GM18505 (cell line): Measurements from ENCODE around the gene FGF11.
"Not testable (repeated sequence)": the region's sequence is repeated elsewhere in the genome, so short reads cannot be mapped to it uniquely, and the experiment has no call there.

Source experiments
- ATAC-seq: cut with Tn5 transposase; IDR thresholded peaks from one replicate; pipeline ENCODE4 v1.9.1; 2021; ENCODE audit not compliant: unreplicated experiment
- POLR2A ChIP-seq: IDR thresholded peaks from 4 replicates; pipeline ENCODE4 v1.6.1; 2011; ENCODE audit warnings: borderline replicate concordance; ENCODE audit not compliant: insufficient read depth, insufficient read length; ENCODE audit errors: extremely low read depth

FGF11 gene

GRCh38 chr17:7463372-7463846, 24.1 kb downstream of the FGF11 start:
- no peak for TF ChIP-seq POLR2A
- no peak for ATAC-seq

GRCh38 chr17:7464081-7464480, 24.8 kb downstream of the FGF11 start:
- TF ChIP-seq POLR2A: no peak
- no peak for ATAC-seq

DNA sequence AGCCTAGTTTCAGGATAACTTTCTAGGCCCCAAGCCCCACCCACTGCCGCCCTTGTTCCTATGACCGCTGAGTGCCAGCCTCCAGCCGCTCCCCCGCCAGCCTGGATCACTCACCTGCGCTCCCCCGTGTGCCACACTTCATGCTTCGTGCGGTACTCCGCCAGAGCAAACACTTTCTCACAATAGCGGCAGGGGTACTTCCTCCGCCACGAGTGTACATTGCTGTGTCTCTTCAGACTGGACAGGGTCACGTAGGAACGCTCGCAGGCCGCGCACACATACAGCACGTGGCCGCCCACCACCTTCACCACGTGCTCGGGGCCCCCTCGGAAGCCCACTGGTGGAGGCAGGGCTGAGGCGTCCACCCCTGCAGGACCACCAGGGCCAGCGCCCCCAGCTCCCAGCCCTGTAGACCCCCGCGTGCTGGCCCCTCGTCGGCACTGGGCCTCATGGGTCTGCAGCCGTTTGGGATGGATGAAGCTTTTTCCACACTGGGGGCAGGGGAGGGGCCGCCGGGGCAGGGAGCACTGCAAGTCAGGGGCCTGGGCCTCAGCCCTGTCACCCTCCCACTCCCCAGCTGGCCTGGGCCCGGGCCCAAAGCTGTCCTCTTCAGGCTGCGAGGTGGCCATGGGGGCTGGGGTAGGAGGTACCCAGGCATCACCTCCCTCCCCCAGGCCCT, 26.4 kb downstream of the FGF11 start:
- ATAC-seq: no peak
- no peak for TF ChIP-seq POLR2A

DNA sequence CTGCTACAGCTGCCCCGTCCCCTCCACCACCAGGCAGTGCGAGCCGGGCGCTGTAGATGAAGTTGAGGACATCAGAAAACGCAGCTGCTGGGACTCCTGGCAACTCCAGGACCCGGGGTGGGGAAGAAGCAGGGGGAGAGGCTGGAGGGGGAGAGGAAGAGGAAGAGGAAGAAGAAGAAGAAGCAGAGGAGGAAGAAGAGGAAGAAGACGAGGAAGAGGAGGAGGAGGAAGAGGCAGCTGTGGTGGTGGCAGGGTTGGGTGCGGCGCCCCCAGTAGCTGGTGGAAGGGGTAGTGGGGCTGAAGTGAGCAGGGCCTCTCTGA, 27.0 kb downstream of the FGF11 start:
- ATAC-seq: no peak
- TF ChIP-seq POLR2A: no peak

DNA sequence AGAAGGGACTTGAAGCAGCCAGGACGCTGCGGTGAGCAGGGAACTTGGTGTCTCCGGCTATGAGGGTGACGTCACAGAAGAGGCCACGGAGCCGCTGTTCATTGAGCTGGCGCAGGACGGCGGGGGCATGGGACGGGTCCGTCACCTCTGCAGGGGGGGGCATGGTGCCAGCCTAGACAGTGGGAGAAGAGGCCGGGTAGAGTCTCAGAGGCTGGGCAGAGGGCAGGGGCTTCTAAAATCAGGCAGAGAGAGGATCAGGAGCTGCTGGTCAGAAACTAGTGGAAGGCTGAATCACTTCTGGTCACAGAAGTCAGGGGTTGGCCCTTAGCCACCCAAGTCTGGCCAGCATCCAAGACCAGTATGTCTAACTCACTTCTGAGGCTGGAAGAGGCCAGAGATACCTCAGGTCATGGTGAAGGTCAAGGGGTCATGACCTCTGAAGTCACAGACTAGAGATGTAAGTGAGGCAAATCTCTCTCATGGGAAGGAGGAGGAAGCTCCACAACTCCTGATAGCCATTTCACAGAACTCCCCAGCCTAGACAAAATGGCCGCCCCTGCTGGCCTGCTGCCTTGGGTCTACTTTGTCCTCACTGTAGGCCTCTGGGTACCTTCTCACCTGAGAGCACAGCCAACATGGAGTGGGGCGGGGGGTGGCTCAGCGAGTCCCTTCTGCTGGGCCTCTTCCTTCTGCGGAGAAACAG, 27.5 kb downstream of the FGF11 start:
- TF ChIP-seq POLR2A: no peak
- ATAC-seq: no peak

DNA sequence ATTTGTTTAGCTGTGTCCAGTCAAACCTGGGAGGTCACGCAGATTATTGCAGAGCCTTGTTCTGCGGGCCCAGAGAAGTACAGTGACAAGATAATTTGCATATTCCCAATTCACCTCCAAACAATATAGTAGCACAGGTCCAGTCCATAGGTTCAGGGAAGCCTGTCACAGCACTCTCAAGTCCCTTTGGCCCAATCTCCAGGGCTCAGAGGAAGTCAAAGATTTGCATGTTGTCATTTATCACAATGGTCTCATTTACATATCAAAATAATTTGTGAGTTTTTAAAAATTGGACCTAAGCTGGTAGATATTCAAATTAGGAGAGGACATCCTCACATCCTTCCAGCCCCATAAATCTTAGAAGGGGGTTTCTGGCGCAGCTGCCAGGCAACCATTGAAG, 28.2 kb downstream of the FGF11 start:
- ATAC-seq: no peak

GRCh38 chr17:7468290-7468689, 29.0 kb downstream of the FGF11 start:
- no peak for ATAC-seq

More for the DNA sequence above, 28.2 kb downstream of the FGF11 start:
- TF ChIP-seq POLR2A: no peak

DNA sequence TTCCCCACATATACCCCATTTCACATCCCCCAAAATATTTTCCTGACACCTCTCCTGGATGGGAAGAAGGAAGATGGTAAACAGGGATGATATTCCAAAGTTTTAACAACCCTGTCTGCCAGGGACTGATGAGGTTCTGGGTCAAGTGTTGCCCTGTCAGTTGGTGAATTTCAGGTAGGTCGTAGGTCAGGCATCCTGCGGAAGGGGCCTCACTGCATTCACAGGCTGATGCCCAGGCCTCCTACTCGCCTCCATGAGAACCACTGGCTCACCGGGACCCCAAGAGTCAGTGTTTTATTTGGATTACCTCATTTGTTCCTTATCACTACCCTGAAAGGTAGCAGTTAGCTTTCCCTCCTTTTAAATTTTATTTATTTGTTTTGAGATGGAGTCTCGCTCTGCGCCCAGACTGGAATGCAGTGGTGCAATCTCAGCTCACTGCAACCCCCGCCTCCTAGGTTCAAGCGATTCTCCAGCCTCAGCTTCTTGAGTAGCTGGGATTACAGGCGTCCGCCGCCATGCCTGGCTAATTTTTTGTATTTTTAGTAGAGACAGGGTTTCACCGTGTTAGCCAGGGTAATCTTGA, 29.6 kb downstream of the FGF11 start:
- ATAC-seq: no peak
- TF ChIP-seq POLR2A: no peak

More at GRCh38 chr17:7468290-7468689, 29.0 kb downstream of the FGF11 start:
- no peak for TF ChIP-seq POLR2A

GRCh38 chr17:7469843-7470242, 30.5 kb downstream of the FGF11 start:
- not testable (repeated sequence) for ATAC-seq

DNA sequence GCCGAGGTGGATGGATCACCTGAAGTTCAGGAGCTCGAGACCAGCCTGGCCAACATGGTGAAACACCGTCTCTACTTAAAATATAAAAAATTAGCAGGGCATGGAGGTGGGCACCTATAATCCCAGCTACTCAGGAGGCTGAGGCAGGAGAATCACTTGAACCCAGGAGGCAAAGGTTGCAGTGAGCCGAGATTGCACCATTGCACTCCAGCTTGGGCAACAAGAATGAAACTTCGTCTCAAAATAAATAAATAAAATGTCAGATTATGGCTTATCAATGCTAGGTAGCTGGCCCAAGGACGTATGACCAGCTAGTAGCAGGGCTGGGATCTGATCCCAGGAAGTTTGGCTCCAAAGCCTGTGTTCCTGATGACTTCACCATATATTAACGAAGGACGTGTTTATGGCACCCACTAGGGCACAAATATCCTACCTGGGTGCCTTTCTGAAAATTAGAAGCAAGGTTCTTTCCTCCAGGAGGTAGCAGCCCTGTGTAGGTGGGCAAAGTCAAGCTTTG, 31.2 kb downstream of the FGF11 start:
- not testable (repeated sequence) for ATAC-seq

GRCh38 chr17:7471729-7472128, 32.4 kb downstream of the FGF11 start:
- no peak for TF ChIP-seq POLR2A
- no peak for ATAC-seq

GRCh38 chr17:7474767-7475166, 35.5 kb downstream of the FGF11 start:
- not testable (repeated sequence) for ATAC-seq

DNA sequence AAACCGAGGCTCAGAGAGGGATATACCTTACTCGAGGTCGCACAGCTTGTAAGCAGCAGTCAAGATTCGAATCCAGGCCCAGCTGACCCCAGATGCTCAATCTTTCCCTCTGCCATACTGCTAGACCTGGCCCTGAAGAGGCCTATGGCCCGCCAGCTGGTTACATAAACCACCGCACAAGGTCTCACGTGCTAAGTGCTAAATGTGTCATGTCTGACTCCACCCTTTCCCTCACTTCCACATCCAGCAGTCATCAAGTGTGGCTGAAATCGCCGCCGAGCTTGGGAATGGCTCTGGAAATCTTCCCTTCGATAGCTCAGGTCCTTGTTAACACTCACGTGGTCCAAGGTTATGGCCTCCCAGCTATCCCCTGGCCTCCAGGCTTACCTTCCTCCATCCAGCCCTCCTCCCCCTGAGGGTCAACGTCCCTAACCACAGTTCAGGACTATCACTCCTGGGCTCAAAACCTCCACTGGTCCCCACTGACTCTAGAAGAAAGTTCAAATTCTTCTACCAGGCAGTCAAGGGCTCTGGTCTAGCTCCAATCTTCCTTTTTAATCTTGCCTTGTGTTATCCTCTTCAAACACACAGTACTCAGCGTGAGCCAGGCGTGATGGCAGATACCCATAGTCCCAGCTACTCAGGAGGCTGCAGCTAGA, 36.6 kb downstream of the FGF11 start:
- no peak for TF ChIP-seq POLR2A

DNA sequence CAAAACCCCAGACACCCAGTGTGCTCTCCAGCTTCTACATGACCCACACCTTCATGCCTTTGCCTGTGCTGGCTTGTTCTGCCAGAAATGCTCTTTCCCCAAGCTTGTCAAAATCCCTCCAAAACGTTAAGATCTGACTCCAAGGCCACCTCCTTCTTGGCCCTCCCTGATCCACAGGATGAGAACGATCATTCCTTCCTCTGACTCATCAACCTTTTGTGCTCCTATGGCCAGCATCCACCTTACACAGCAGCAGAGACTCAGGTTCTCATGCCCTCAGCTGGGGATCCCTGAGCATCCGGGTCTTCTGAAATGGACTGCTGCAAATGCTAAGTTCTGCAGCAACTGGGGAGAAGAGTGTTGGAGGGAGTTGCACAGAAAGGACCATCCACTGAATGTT, 37.2 kb downstream of the FGF11 start:
- ATAC-seq: no peak
- no peak for TF ChIP-seq POLR2A

More for the DNA sequence above, 36.6 kb downstream of the FGF11 start:
- no peak for ATAC-seq
